Measurements from ENCODE around the gene USP10. TPM values are rescaled to one million over a fixed set of nuclear protein-coding genes. Genes with fewer than 3 reads are reported as not detected.

Gene USP10
- total RNA-seq, 1 donor from 2014 or later: 67.8 TPM

- peaks cover 5% of the 10 kb centered on the region for H3K36me3 ChIP-seq (ENCODE audit: control insufficient read depth, insufficient read depth, low read length)
- TF ChIP-seq CTCF (IDR thresholded peaks at IDR 0.05; ENCODE audit: insufficient read depth, low read length, poor library complexity, severe bottlenecking): no peak
- no peaks in the 10 kb centered on the region for H3K27me3 ChIP-seq (ENCODE audit: control insufficient read depth, insufficient read depth, low read length)
- no peak overlapping the region for H3K4me3 ChIP-seq (ENCODE audit: low read depth, low read length)
- DNase-seq (ENCODE audit: low read depth): no peak
Observed at GRCh38 chr16:84656649-84657048, 43.2 kb upstream of the USP10 start.

GRCh38 chr16:84657229-84657837 lies 42.5 kb upstream of the USP10 start:
- no peak for TF ChIP-seq CTCF (IDR thresholded peaks at IDR 0.05; ENCODE audit: insufficient read depth, low read length, poor library complexity, severe bottlenecking)
- no peak overlapping the region for H3K4me3 ChIP-seq (ENCODE audit: low read depth, low read length)

GRCh38 chr16:84658690-84659089 lies 41.1 kb upstream of the USP10 start:
- H3K27me3 ChIP-seq (ENCODE audit: control insufficient read depth, insufficient read depth, low read length): no peaks in the 10 kb centered on the region
- peaks cover 3% of the 10 kb centered on the region for H3K36me3 ChIP-seq (ENCODE audit: control insufficient read depth, insufficient read depth, low read length)
- no peak for TF ChIP-seq CTCF (IDR thresholded peaks at IDR 0.05; ENCODE audit: insufficient read depth, low read length, poor library complexity, severe bottlenecking)
- no peak overlapping the region for H3K4me3 ChIP-seq (ENCODE audit: low read depth, low read length)
- no peak for DNase-seq (ENCODE audit: low read depth)

More at GRCh38 chr16:84657229-84657837, 42.5 kb upstream of the USP10 start:
- peaks cover 5% of the 10 kb centered on the region for H3K36me3 ChIP-seq (ENCODE audit: control insufficient read depth, insufficient read depth, low read length)
- no peaks in the 10 kb centered on the region for H3K27me3 ChIP-seq (ENCODE audit: control insufficient read depth, insufficient read depth, low read length)
- DNase-seq (ENCODE audit: low read depth): no peak

GRCh38 chr16:84659656-84660300 lies 40.0 kb upstream of the USP10 start:
- no peak for DNase-seq (ENCODE audit: low read depth)
- H3K4me3 ChIP-seq (ENCODE audit: low read depth, low read length): no peak overlapping the region
- H3K36me3 ChIP-seq (ENCODE audit: control insufficient read depth, insufficient read depth, low read length): peaks cover 3% of the 10 kb centered on the region
- no peak for TF ChIP-seq CTCF (IDR thresholded peaks at IDR 0.05; ENCODE audit: insufficient read depth, low read length, poor library complexity, severe bottlenecking)
- no peaks in the 10 kb centered on the region for H3K27me3 ChIP-seq (ENCODE audit: control insufficient read depth, insufficient read depth, low read length)

GRCh38 chr16:84660973-84661372 lies 38.8 kb upstream of the USP10 start:
- no peak for TF ChIP-seq CTCF (IDR thresholded peaks at IDR 0.05; ENCODE audit: insufficient read depth, low read length, poor library complexity, severe bottlenecking)
- DNase-seq (ENCODE audit: low read depth): no peak
- Histone ChIP-seq H3K36me3 (ENCODE audit: control insufficient read depth, insufficient read depth, low read length) (peaks cover 5% of the 10 kb centered on the region), H3K27me3 (ENCODE audit: control insufficient read depth, insufficient read depth, low read length) (no peaks in the 10 kb centered on the region), H3K4me3 (ENCODE audit: low read depth, low read length) (no peak overlapping the region)

All from kidney epithelial cell (primary cell).